ENCODE data around the gene MREG.
"Not testable (repeated sequence)": the region's sequence is repeated elsewhere in the genome, so short reads cannot be mapped to it uniquely, and the experiment has no call there.

- not testable (repeated sequence) for TF ChIP-seq POLR2AphosphoS5, CTCF, EP300 (IDR thresholded peaks at IDR 0.05)
Observed at GRCh38 chr2:215970894-215971293, 42.5 kb downstream of the MREG start.

Measured in sigmoid colon (tissue), 4 donors.